Kidney capillary endothelial cell (primary cell): ENCODE measurements around the gene VWA3A.

Source experiments
- DNase-seq: peaks from one replicate; pipeline ENCODE4 v3.0.0-alpha.2; 2018; ENCODE audit warnings: low spot score

VWA3A gene

DNA sequence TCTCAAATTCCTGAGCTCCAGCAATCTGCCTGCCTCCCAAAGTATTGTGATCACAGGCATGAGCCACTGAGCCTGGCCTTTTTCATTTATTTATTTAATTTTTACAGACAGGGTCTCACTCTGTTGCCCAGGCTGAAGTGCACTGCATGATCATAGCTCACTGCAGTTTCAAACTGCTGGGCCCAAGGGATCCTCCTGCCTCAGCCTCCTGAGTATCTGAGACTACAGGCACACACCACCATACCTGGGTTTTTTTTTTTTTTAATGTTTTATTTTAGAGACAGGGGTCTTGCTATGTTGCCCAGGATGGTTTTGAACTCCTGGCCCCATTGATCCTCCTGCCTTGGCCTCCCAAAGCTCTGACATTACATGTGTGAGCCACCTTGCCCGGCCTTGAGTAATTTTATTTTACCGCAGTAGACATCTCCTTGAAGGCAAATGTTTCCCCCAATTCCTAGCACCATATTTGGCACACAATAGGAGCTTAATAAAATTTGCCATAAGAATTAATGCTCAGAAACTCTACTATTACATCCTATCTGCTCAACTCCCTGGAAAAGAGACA, 111.8 kb downstream of the VWA3A start:
- no peak for DNase-seq

DNA sequence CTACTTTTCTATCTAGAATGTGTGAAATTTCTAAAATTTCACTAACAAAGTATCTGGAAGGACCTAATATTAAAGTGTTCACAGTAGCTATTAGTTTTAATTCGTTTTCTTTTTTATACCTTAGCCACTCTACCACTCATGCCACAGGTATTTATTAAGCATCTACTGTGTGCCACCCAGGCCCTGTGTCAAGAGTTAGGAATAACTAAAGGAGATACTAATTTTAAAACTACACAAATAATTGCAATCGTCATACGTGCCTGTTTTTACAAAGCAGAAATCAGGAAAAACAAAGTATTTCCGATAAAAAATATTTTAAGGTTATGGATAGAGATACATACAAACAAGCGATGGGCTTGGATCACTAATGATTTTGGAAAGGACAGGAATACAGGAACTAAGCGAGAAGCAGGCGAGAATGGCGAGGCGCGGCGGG, 113.3 kb downstream of the VWA3A start:
- no peak for DNase-seq

DNA sequence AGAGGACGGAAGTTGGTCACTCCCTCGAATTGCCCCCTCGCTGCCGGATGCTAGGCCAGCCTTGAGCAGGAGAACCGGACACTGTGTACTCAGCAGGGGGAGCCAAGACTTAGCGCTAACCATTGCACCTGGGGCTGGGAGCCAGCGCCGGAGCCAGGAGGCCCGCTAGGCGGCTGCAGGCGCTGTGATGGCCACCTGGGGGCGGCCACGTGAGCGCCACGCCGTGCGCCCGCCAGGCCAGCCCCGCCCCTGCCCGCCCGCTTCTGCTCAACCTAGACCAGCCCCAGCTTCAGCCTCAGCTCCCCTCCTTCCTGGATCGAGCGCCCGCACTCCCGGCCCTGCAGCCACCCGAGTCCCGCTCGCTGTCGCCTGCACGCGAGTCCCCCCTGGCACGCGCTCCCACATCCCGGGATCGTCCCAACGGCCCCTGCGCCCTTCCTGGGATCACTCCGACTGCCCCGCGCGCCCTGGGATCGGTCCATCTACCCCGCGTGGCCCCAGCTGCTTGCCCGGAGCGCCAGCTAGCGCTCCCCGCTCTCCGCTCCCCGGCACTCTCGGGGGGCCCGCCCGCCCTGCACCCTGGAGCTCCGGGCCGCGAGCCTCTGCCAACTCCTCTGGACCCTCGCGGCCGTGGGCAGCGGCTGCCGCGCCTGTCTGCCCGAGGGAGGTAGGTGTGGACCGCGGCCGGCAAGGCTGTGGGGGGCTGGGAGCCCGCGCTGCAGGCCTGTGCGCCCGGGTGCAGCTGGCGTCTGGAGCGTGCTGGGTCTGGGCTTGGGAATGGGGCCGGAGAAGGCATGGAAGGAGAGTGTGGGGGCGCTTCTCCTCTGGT, 113.9 kb downstream of the VWA3A start, which contains the start of gene EEF2K:
EEF2K (plus strand) TSS at position 266 of the 829 bp plus-strand sequence. CDS start 19,452 bp downstream, outside the sequence.
- peak; percentile 94 for DNase-seq
